HepG2 (cell line): ENCODE results near the gene NHERF2. TPM values are rescaled to one million over a fixed set of nuclear protein-coding genes. Genes with fewer than 3 reads are reported as not detected.

ENCODE experiments used
- FOXP1 ChIP-seq, 2 experiments: fragments of 450-650 bp in 1 of 2; IDR thresholded peaks; 2 replicates each; pipeline ENCODE4 v1.6.1; 2017 to 2018; ENCODE audit warnings: antibody characterized with exemption in 1 of 2
- HIVEP1 ChIP-seq: sonication (generic); formaldehyde crosslinking; IDR thresholded peaks from 2 replicates; pipeline ENCODE4 v1.4.0; 2020; ENCODE audit warnings: mild to moderate bottlenecking, missing genetic modification reagents
- IRF1 ChIP-seq: sonication (generic); formaldehyde crosslinking; IDR thresholded peaks from 2 replicates; pipeline ENCODE4 v1.4.0; 2020; ENCODE audit warnings: low read depth, mild to moderate bottlenecking, missing genetic modification reagents
- NFYB ChIP-seq: sonication (generic); formaldehyde crosslinking; IDR thresholded peaks from 2 replicates; pipeline ENCODE4 v1.4.0; 2020; ENCODE audit warnings: missing genetic modification reagents
- PTBP1 ChIP-seq: fragments of 200-400 bp; formaldehyde crosslinking; IDR thresholded peaks from 2 replicates; pipeline ENCODE4 v1.6.1; 2018; ENCODE audit warnings: low read length, low read depth; ENCODE audit not compliant: poor library complexity, severe bottlenecking
- SETDB1 ChIP-seq: sonication (generic); formaldehyde crosslinking; IDR thresholded peaks from 2 replicates; pipeline ENCODE4 v1.5.1; 2020; ENCODE audit warnings: missing genetic modification reagents, mild to moderate bottlenecking, borderline replicate concordance
- SNRNP70 ChIP-seq: fragments of 200-400 bp; formaldehyde crosslinking; IDR thresholded peaks from 2 replicates; pipeline ENCODE4 v1.6.1; 2017; ENCODE audit warnings: mild to moderate bottlenecking, low read depth, low read length, moderate library complexity
- UBTF ChIP-seq: sonication (generic); formaldehyde crosslinking; IDR thresholded peaks from 2 replicates; pipeline ENCODE4 v1.4.0; 2020; ENCODE audit warnings: mild to moderate bottlenecking, missing genetic modification reagents
- YY1 ChIP-seq: IDR thresholded peaks from 2 replicates; pipeline ENCODE4 v1.6.1; 2011; ENCODE audit warnings: low read length, low read depth, moderate library complexity, mild to moderate bottlenecking; ENCODE audit not compliant: insufficient read depth, insufficient replicate concordance
- ZIK1 ChIP-seq: sonication (generic); formaldehyde crosslinking; IDR thresholded peaks from 2 replicates; pipeline ENCODE4 v1.5.0; 2020; ENCODE audit warnings: mild to moderate bottlenecking, low read depth, missing genetic modification reagents, borderline replicate concordance
- ZKSCAN8 ChIP-seq: IDR thresholded peaks from 2 replicates; pipeline ENCODE4 v1.6.1; 2016; ENCODE audit warnings: borderline replicate concordance, missing genetic modification reagents, missing compliant biosample characterization
- ZNF318 ChIP-seq: sonication (generic); formaldehyde crosslinking; IDR thresholded peaks from 2 replicates; pipeline ENCODE4 v1.4.0; 2020; ENCODE audit warnings: mild to moderate bottlenecking, missing genetic modification reagents
- polyA plus RNA-seq, 8 experiments: library from polyadenylated mRNA; depleted of rRNA in 3 of 8; stranded (reverse) in 7 of 8; unstranded in 1 of 8; fragments of >200 nt; fragmentation: Illumina TruSeq in 4 of 8; extraction: Trizol in 4 of 8; gene quantifications; 2 replicates each; pipeline versions ENCODE4 v1.2.1 to v1.2.3, GENCODE V29; 2011 to 2016; ENCODE audit warnings: low read depth in 4 of 8, missing spikeins in 1 of 8, mixed read lengths in 1 of 8; ENCODE audit not compliant: insufficient read depth in 1 of 8
- total RNA-seq, 5 experiments: library from RNA; depleted of rRNA; stranded (reverse); fragments of >200 nt; fragmentation: Illumina TruSeq; extraction: Trizol; gene quantifications; 2 replicates each; pipeline ENCODE4 v1.2.3, GENCODE V29; 2016; ENCODE audit warnings: low read depth in 1 of 5
- TF ChIP-seq, protein P1 (sequence below): sonication (generic); formaldehyde crosslinking; IDR thresholded peaks from 2 replicates; pipeline ENCODE4 v1.4.0; 2020; ENCODE audit warnings: missing genetic modification reagents
- TF ChIP-seq, protein P2 (sequence below): sonication (generic); formaldehyde crosslinking; IDR thresholded peaks from 2 replicates; pipeline ENCODE4 v1.8.1; 2023; ENCODE audit warnings: mild to moderate bottlenecking, moderate library complexity, missing genetic modification reagents

The NHERF2 gene
- total and polyA plus RNA-seq, 2 of the 13 experiments (the other 11 are each of a cell fraction or from before 2014, with no cell fraction given), result 23.7 to 39.3 TPM

- TF ChIP-seq UBTF (CRISPR knock-in tag) (peak; percentile 63; the same call in 1 of the 2 replicates), ZKSCAN8 (CRISPR knock-in tag) (no peak), ZNF318 (CRISPR knock-in tag) (no peak), ZIK1 (0 out of 2 replicates have a peak, but pooled peaks have one; percentile 34), FOXP1 (IDR thresholded peaks at IDR 0.05) (no peak), FOXP1 (CRISPR knock-in tag; IDR thresholded peaks at IDR 0.05) (no peak), NFYB (CRISPR knock-in tag) (no peak), IRF1 (CRISPR knock-in tag) (no peak), PTBP1 (no peak), HIVEP1 (CRISPR knock-in tag) (no peak), SNRNP70 (no peak), SETDB1 (CRISPR knock-in tag) (no peak), YY1 (no peak)
- TF ChIP-seq, protein P1, sequence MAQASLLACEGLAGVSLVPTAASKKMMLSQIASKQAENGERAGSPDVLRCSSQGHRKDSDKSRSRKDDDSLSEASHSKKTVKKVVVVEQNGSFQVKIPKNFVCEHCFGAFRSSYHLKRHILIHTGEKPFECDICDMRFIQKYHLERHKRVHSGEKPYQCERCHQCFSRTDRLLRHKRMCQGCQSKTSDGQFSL (CRISPR knock-in tag), result no peak
- TF ChIP-seq, protein P2, sequence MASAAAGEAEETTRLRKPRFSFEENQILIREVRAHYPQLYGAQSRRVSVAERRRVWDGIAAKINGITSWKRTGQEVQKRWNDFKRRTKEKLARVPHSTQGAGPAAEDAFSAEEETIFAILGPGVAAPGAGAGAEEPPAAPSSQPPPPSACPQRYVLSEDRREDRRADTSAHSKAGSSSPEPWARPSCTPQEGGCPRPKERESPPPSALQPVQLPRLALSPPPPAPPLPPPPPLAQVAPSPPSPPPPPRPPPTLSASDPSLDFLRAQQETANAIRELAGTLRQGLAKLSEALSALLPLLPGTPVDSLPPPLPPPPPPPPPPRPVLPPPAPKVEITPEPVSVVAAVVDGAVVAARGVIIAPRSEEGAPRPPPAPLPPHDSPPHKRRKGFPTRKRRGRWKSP, result no peak
Observed at GRCh38 chr16:2033057-2033908, 6.6 kb downstream of the NHERF2 start (continued).
